ENCODE data around the gene IRF6. TPM values are rescaled to one million over a fixed set of nuclear protein-coding genes. Genes with fewer than 3 reads are reported as not detected.

IRF6 gene
- total RNA-seq, 1 experiment from 2014 or later, result 17.2 TPM

- no peak for ATAC-seq
- ChIA-PET POLR2A (interaction anchor here (2.6 kb wide), 1 partner anchor 10 kb away, joined by 8 read pairs; the partner anchor contains the start of gene IRF6), CTCF (interaction anchor here (2.4 to 3.2 kb wide), 2 partner anchors 10 to 12 kb away, joined by 7 to 13 read pairs; partner anchors contain the start of genes IRF6 and UTP25)
- no peaks in the 10 kb centered on the region for H3K36me3 Mint-ChIP-seq
- no peak overlapping the region for H3K4me3 Mint-ChIP-seq
- TF ChIP-seq E2F5 (CRISPR knock-in tag; IDR thresholded peaks at IDR 0.05), result no peak
- no peak for TF ChIP-seq ZNF396 (CRISPR knock-in tag; IDR thresholded peaks at IDR 0.05; ENCODE audit: borderline replicate concordance)
- TF ChIP-seq NR3C1 (CRISPR knock-in tag; conservative IDR thresholded peaks at IDR 0.05; ENCODE audit: low read depth), result no peak
- no peak for TF ChIP-seq OVOL2 (CRISPR knock-in tag; IDR thresholded peaks at IDR 0.05; ENCODE audit: borderline replicate concordance)
- TF ChIP-seq NR1H2 (CRISPR knock-in tag; IDR thresholded peaks at IDR 0.05), result no peak
- TF ChIP-seq JAZF1 (CRISPR knock-in tag; IDR thresholded peaks at IDR 0.05), result no peak
- TF ChIP-seq ATF3 (CRISPR knock-in tag; conservative IDR thresholded peaks at IDR 0.05), result no peak
- no peak for TF ChIP-seq ZNF281 (CRISPR knock-in tag; IDR thresholded peaks at IDR 0.05)
- TF ChIP-seq ZNF512 (CRISPR knock-in tag; IDR thresholded peaks at IDR 0.05; ENCODE audit: borderline replicate concordance), result no peak
- no peak for TF ChIP-seq CBFB (CRISPR knock-in tag; IDR thresholded peaks at IDR 0.05; ENCODE audit: low read depth)
- no peak for TF ChIP-seq ZNF138 (CRISPR knock-in tag; conservative IDR thresholded peaks at IDR 0.05)
- no peak for TF ChIP-seq ZNF317 (CRISPR knock-in tag; IDR thresholded peaks at IDR 0.05; ENCODE audit: borderline replicate concordance, low read depth)
- no peak for TF ChIP-seq ZNF416 (CRISPR knock-in tag; IDR thresholded peaks at IDR 0.05)
- TF ChIP-seq ZNF219 (CRISPR knock-in tag; IDR thresholded peaks at IDR 0.05; ENCODE audit: borderline replicate concordance), result no peak
- no peak for TF ChIP-seq ZMAT4 (CRISPR knock-in tag; IDR thresholded peaks at IDR 0.05)
- no peak for TF ChIP-seq USF1 (CRISPR knock-in tag; IDR thresholded peaks at IDR 0.05)
- no peak for TF ChIP-seq PRRX2 (CRISPR knock-in tag; IDR thresholded peaks at IDR 0.05)
- TF ChIP-seq STAT6 (CRISPR knock-in tag; conservative IDR thresholded peaks at IDR 0.05; ENCODE audit: low read depth), result no peak
- no peak for TF ChIP-seq GRHL2 (CRISPR knock-in tag; IDR thresholded peaks at IDR 0.05; ENCODE audit: insufficient replicate concordance, severe bottlenecking)
- no peak overlapping the region for H3K27ac Mint-ChIP-seq
- peaks cover 4% of the 10 kb centered on the region; the same call in 1 of the 2 replicates for H3K4me1 Mint-ChIP-seq
- H3K27me3 Mint-ChIP-seq (ENCODE audit: low read depth), result peaks cover 17% of the 10 kb centered on the region
- H3K9me3 Mint-ChIP-seq, result no peaks in the 10 kb centered on the region
- DNase-seq (ENCODE audit: low spot score), result no peak
These were observed 9.5 kb upstream of the IRF6 start for GRCh38 chr1:209815490-209815889.
